Left kidney (tissue), 2 donors: ENCODE measurements around the gene CC2D2B. TPM values are rescaled to one million over a fixed set of nuclear protein-coding genes. Genes with fewer than 3 reads are reported as not detected.
A peak's percentile ranks its signal among the peaks of the same experiment; 100 is the strongest.
"Not testable (repeated sequence)": the region's sequence is repeated elsewhere in the genome, so short reads cannot be mapped to it uniquely, and the experiment has no call there.

Experiments
- DNase-seq: peaks from one replicate; pipeline ENCODE4 v3.0.0-alpha.2; 2013
- polyA plus RNA-seq: library from polyadenylated mRNA; unstranded; fragments of 120-200 nt; gene quantifications from one replicate; pipeline ENCODE4 v1.2.1, GENCODE V29; 2013; ENCODE audit not compliant: insufficient read length

The CC2D2B gene
- polyA plus RNA-seq, 1 donor, result 3.3 TPM

GRCh38 chr10:96017191-96017687, 109.5 kb downstream of the CC2D2B start:
- peak; percentile 89 for DNase-seq

- no peak for DNase-seq
Measured at GRCh38 chr10:96021332-96021731, 113.6 kb downstream of the CC2D2B start.

GRCh38 chr10:96022739-96023138, 115.0 kb downstream of the CC2D2B start:
- DNase-seq, result no peak

GRCh38 chr10:96023168-96023567, 115.4 kb downstream of the CC2D2B start:
- no peak for DNase-seq

GRCh38 chr10:96025566-96025965, 117.8 kb downstream of the CC2D2B start:
- DNase-seq, result no peak

- DNase-seq, result no peak
Measured at GRCh38 chr10:96034625-96035024, 126.8 kb downstream of the CC2D2B start.

GRCh38 chr10:96038476-96039387, 131.0 kb downstream of the CC2D2B start:
- DNase-seq, result no peak

- no peak for DNase-seq
Measured at GRCh38 chr10:96041146-96041545, 133.4 kb downstream of the CC2D2B start.

GRCh38 chr10:96043033-96043892, 135.5 kb downstream of the CC2D2B start, which contains the start of gene CCNJ:
CCNJ (plus strand) TSS chr10:96043583; CDS start chr10:96044394, 811 bp downstream.
- DNase-seq, result peak; percentile 89

- peak; percentile 59 for DNase-seq
Measured at GRCh38 chr10:96043893-96044715, 136.3 kb downstream of the CC2D2B start.

- peak; percentile 30 for DNase-seq
Measured at GRCh38 chr10:96044736-96045135, 137.0 kb downstream of the CC2D2B start.

- DNase-seq, result no peak
Measured at GRCh38 chr10:96046546-96046945, 138.8 kb downstream of the CC2D2B start.

GRCh38 chr10:96047004-96047649, 139.4 kb downstream of the CC2D2B start:
- no peak for DNase-seq

GRCh38 chr10:96047925-96048324, 140.2 kb downstream of the CC2D2B start:
- not testable (repeated sequence) for DNase-seq

GRCh38 chr10:96049340-96049739, 141.6 kb downstream of the CC2D2B start:
- no peak for DNase-seq

GRCh38 chr10:96053985-96054384, 146.2 kb downstream of the CC2D2B start:
- no peak for DNase-seq

- no peak for DNase-seq
Measured at GRCh38 chr10:96056787-96057186, 149.0 kb downstream of the CC2D2B start.

- no peak for DNase-seq
Measured at GRCh38 chr10:96061232-96061631, 153.5 kb downstream of the CC2D2B start.

- DNase-seq, result no peak
Measured at GRCh38 chr10:96072674-96073073, 164.9 kb downstream of the CC2D2B start.

- DNase-seq, result no peak
Measured at GRCh38 chr10:96073722-96074121, 165.9 kb downstream of the CC2D2B start.

GRCh38 chr10:96074776-96075175, 167.0 kb downstream of the CC2D2B start:
- no peak for DNase-seq
